ENCODE measurements around the gene OR8B4.
"Not testable (repeated sequence)": the region's sequence is repeated elsewhere in the genome, so short reads cannot be mapped to it uniquely, and the experiment has no call there.

The OR8B4 gene

GRCh38 chr11:124424384-124424921, at the start of gene OR8B4:
TSS of gene OR8B4 (minus strand) at chr11:124424871. CDS start at chr11:124424871, 0 bp downstream.
- H3K4me1 ChIP-seq (ENCODE audit: insufficient read depth, low read length) = no peaks in the 10 kb centered on the region
- H3K9ac ChIP-seq (ENCODE audit: low read depth, low read length) = no peak within 1 kb of the TSS
- H3K27ac ChIP-seq (ENCODE audit: low read length) = no peak within 1 kb of the TSS
- H3K9me3 ChIP-seq (ENCODE audit: insufficient read depth, low read depth, low read length) = no peaks in the 10 kb centered on the region
- no peaks in the 10 kb centered on the region for H3K36me3 ChIP-seq (ENCODE audit: insufficient read depth, low read depth, low read length)
- H3K4me3 ChIP-seq (ENCODE audit: low read length) = no peak within 1 kb of the TSS
- no peaks in the 10 kb centered on the region for H3K27me3 ChIP-seq (ENCODE audit: insufficient read depth, low read length)

GRCh38 chr11:124474079-124474478, 49.4 kb upstream of the OR8B4 start:
- Histone ChIP-seq H3K9ac (ENCODE audit: low read depth, low read length) (no peak overlapping the region), H3K4me1 (ENCODE audit: insufficient read depth, low read length) (peaks cover 11% of the 10 kb centered on the region; the same call in 1 of the 2 replicates), H3K27ac (ENCODE audit: low read length) (no peak overlapping the region), H3K36me3 (ENCODE audit: insufficient read depth, low read depth, low read length) (no peaks in the 10 kb centered on the region), H3K9me3 (ENCODE audit: insufficient read depth, low read depth, low read length) (no peaks in the 10 kb centered on the region), H3K4me3 (ENCODE audit: low read length) (no peak overlapping the region), H3K27me3 (ENCODE audit: insufficient read depth, low read length) (no peaks in the 10 kb centered on the region)

- H3K36me3 ChIP-seq (ENCODE audit: insufficient read depth, low read depth, low read length) = no peaks in the 10 kb centered on the region
- no peak overlapping the region for H3K4me3 ChIP-seq (ENCODE audit: low read length)
- no peak overlapping the region for H3K9ac ChIP-seq (ENCODE audit: low read depth, low read length)
- H3K27ac ChIP-seq (ENCODE audit: low read length) = no peak overlapping the region
- H3K9me3 ChIP-seq (ENCODE audit: insufficient read depth, low read depth, low read length) = no peaks in the 10 kb centered on the region
- no peaks in the 10 kb centered on the region for H3K27me3 ChIP-seq (ENCODE audit: insufficient read depth, low read length)
- peaks cover 11% of the 10 kb centered on the region; the same call in 1 of the 2 replicates for H3K4me1 ChIP-seq (ENCODE audit: insufficient read depth, low read length)
These were observed 48.8 kb upstream of the OR8B4 start for GRCh38 chr11:124473476-124473875.

GRCh38 chr11:124470561-124471227, 46.0 kb upstream of the OR8B4 start:
- no peak overlapping the region for H3K9ac ChIP-seq (ENCODE audit: low read depth, low read length)
- no peaks in the 10 kb centered on the region for H3K36me3 ChIP-seq (ENCODE audit: insufficient read depth, low read depth, low read length)
- H3K27ac ChIP-seq (ENCODE audit: low read length) = no peak overlapping the region
- no peak overlapping the region for H3K4me3 ChIP-seq (ENCODE audit: low read length)
- H3K27me3 ChIP-seq (ENCODE audit: insufficient read depth, low read length) = no peaks in the 10 kb centered on the region
- H3K4me1 ChIP-seq (ENCODE audit: insufficient read depth, low read length) = peaks cover 11% of the 10 kb centered on the region; the same call in 1 of the 2 replicates
- H3K9me3 ChIP-seq (ENCODE audit: insufficient read depth, low read depth, low read length) = no peaks in the 10 kb centered on the region

GRCh38 chr11:124467381-124467927, 42.8 kb upstream of the OR8B4 start:
- no peak overlapping the region for H3K9ac ChIP-seq (ENCODE audit: low read depth, low read length)
- H3K4me1 ChIP-seq (ENCODE audit: insufficient read depth, low read length) = no peaks in the 10 kb centered on the region
- H3K9me3 ChIP-seq (ENCODE audit: insufficient read depth, low read depth, low read length) = no peaks in the 10 kb centered on the region
- H3K27me3 ChIP-seq (ENCODE audit: insufficient read depth, low read length) = no peaks in the 10 kb centered on the region
- H3K27ac ChIP-seq (ENCODE audit: low read length) = no peak overlapping the region
- H3K36me3 ChIP-seq (ENCODE audit: insufficient read depth, low read depth, low read length) = no peaks in the 10 kb centered on the region
- no peak overlapping the region for H3K4me3 ChIP-seq (ENCODE audit: low read length)

GRCh38 chr11:124465368-124465767, 40.7 kb upstream of the OR8B4 start:
- Histone ChIP-seq H3K27me3 (ENCODE audit: insufficient read depth, low read length) (no peaks in the 10 kb centered on the region), H3K4me1 (ENCODE audit: insufficient read depth, low read length) (no peaks in the 10 kb centered on the region), H3K9ac (ENCODE audit: low read depth, low read length) (no peak overlapping the region), H3K27ac (ENCODE audit: low read length) (no peak overlapping the region), H3K9me3 (ENCODE audit: insufficient read depth, low read depth, low read length) (no peaks in the 10 kb centered on the region), H3K4me3 (ENCODE audit: low read length) (no peak overlapping the region), H3K36me3 (ENCODE audit: insufficient read depth, low read depth, low read length) (no peaks in the 10 kb centered on the region)

GRCh38 chr11:124463990-124464389, 39.3 kb upstream of the OR8B4 start:
- no peak overlapping the region for H3K9ac ChIP-seq (ENCODE audit: low read depth, low read length)
- H3K36me3 ChIP-seq (ENCODE audit: insufficient read depth, low read depth, low read length) = no peaks in the 10 kb centered on the region
- peaks cover 3% of the 10 kb centered on the region; the same call in 1 of the 2 replicates for H3K9me3 ChIP-seq (ENCODE audit: insufficient read depth, low read depth, low read length)
- no peaks in the 10 kb centered on the region for H3K27me3 ChIP-seq (ENCODE audit: insufficient read depth, low read length)
- no peaks in the 10 kb centered on the region for H3K4me1 ChIP-seq (ENCODE audit: insufficient read depth, low read length)
- no peak overlapping the region for H3K27ac ChIP-seq (ENCODE audit: low read length)
- H3K4me3 ChIP-seq (ENCODE audit: low read length) = no peak overlapping the region

GRCh38 chr11:124463324-124463723, 38.7 kb upstream of the OR8B4 start:
- H3K27me3 ChIP-seq (ENCODE audit: insufficient read depth, low read length) = no peaks in the 10 kb centered on the region
- no peaks in the 10 kb centered on the region for H3K36me3 ChIP-seq (ENCODE audit: insufficient read depth, low read depth, low read length)
- H3K4me1 ChIP-seq (ENCODE audit: insufficient read depth, low read length) = no peaks in the 10 kb centered on the region
- no peak overlapping the region for H3K4me3 ChIP-seq (ENCODE audit: low read length)
- H3K9ac ChIP-seq (ENCODE audit: low read depth, low read length) = no peak overlapping the region
- no peak overlapping the region for H3K27ac ChIP-seq (ENCODE audit: low read length)
- H3K9me3 ChIP-seq (ENCODE audit: insufficient read depth, low read depth, low read length) = peaks cover 4% of the 10 kb centered on the region; the same call in 1 of the 2 replicates

GRCh38 chr11:124460459-124460858, 35.8 kb upstream of the OR8B4 start:
- Histone ChIP-seq H3K4me3 (ENCODE audit: low read length) (no peak overlapping the region), H3K9me3 (ENCODE audit: insufficient read depth, low read depth, low read length) (peaks cover 4% of the 10 kb centered on the region; the same call in 1 of the 2 replicates), H3K9ac (ENCODE audit: low read depth, low read length) (no peak overlapping the region), H3K4me1 (ENCODE audit: insufficient read depth, low read length) (no peaks in the 10 kb centered on the region), H3K27ac (ENCODE audit: low read length) (no peak overlapping the region), H3K27me3 (ENCODE audit: insufficient read depth, low read length) (no peaks in the 10 kb centered on the region), H3K36me3 (ENCODE audit: insufficient read depth, low read depth, low read length) (no peaks in the 10 kb centered on the region)

GRCh38 chr11:124459379-124459778, 34.7 kb upstream of the OR8B4 start:
- H3K9me3 ChIP-seq (ENCODE audit: insufficient read depth, low read depth, low read length); H3K36me3 ChIP-seq (ENCODE audit: insufficient read depth, low read depth, low read length); H3K27ac ChIP-seq (ENCODE audit: low read length); H3K4me3 ChIP-seq (ENCODE audit: low read length); H3K9ac ChIP-seq (ENCODE audit: low read depth, low read length); H3K4me1 ChIP-seq (ENCODE audit: insufficient read depth, low read length); H3K27me3 ChIP-seq (ENCODE audit: insufficient read depth, low read length): not testable (repeated sequence)

GRCh38 chr11:124454552-124454951, 29.9 kb upstream of the OR8B4 start:
- Histone ChIP-seq H3K36me3 (ENCODE audit: insufficient read depth, low read depth, low read length) (no peaks in the 10 kb centered on the region), H3K4me1 (ENCODE audit: insufficient read depth, low read length) (no peaks in the 10 kb centered on the region), H3K27me3 (ENCODE audit: insufficient read depth, low read length) (no peaks in the 10 kb centered on the region), H3K9me3 (ENCODE audit: insufficient read depth, low read depth, low read length) (peaks cover 4% of the 10 kb centered on the region; the same call in 1 of the 2 replicates), H3K27ac (ENCODE audit: low read length) (no peak overlapping the region), H3K4me3 (ENCODE audit: low read length) (no peak overlapping the region), H3K9ac (ENCODE audit: low read depth, low read length) (no peak overlapping the region)

- Histone ChIP-seq H3K4me1 (ENCODE audit: insufficient read depth, low read length) (no peaks in the 10 kb centered on the region), H3K9me3 (ENCODE audit: insufficient read depth, low read depth, low read length) (no peaks in the 10 kb centered on the region), H3K9ac (ENCODE audit: low read depth, low read length) (no peak overlapping the region), H3K27ac (ENCODE audit: low read length) (no peak overlapping the region), H3K4me3 (ENCODE audit: low read length) (no peak overlapping the region), H3K27me3 (ENCODE audit: insufficient read depth, low read length) (no peaks in the 10 kb centered on the region), H3K36me3 (ENCODE audit: insufficient read depth, low read depth, low read length) (no peaks in the 10 kb centered on the region)
These were observed 22.2 kb upstream of the OR8B4 start for GRCh38 chr11:124446916-124447315.

Measured in iPS-20b (cell line).